Measurements from ENCODE around the gene SHF.
"Not testable (repeated sequence)": the region's sequence is repeated elsewhere in the genome, so short reads cannot be mapped to it uniquely, and the experiment has no call there.

Gene SHF

GRCh38 chr15:45147606-45148005, 40.2 kb downstream of the SHF start:
- DNase-seq (ENCODE audit: low read depth in 3 of 3), result no peak

- no peak for DNase-seq (ENCODE audit: low read depth in 3 of 3)
Observed at GRCh38 chr15:45146405-45146804, 41.4 kb downstream of the SHF start.

GRCh38 chr15:45144775-45145174, 43.0 kb downstream of the SHF start:
- DNase-seq (ENCODE audit: low read depth in 3 of 3), result no peak

GRCh38 chr15:45143946-45144345, 43.8 kb downstream of the SHF start:
- no peak for DNase-seq (ENCODE audit: low read depth in 3 of 3)

GRCh38 chr15:45143056-45143455, 44.7 kb downstream of the SHF start:
- DNase-seq (ENCODE audit: low read depth in 3 of 3), result no peak

GRCh38 chr15:45141386-45141785, 46.4 kb downstream of the SHF start:
- DNase-seq (ENCODE audit: low read depth in 3 of 3), result no peak

GRCh38 chr15:45140557-45141250, 47.1 kb downstream of the SHF start:
- no peak for DNase-seq (ENCODE audit: low read depth in 3 of 3)

GRCh38 chr15:45139770-45140169, 48.0 kb downstream of the SHF start:
- DNase-seq (ENCODE audit: low read depth in 3 of 3), result no peak

- DNase-seq (ENCODE audit: low read depth in 3 of 3), result no peak
Observed at GRCh38 chr15:45138814-45139765, 48.7 kb downstream of the SHF start.

GRCh38 chr15:45137703-45138102, 50.1 kb downstream of the SHF start:
- no peak for DNase-seq (ENCODE audit: low read depth in 3 of 3)

- no peak for DNase-seq (ENCODE audit: low read depth in 3 of 3)
Observed at GRCh38 chr15:45136378-45136764, 51.4 kb downstream of the SHF start.

- not testable (repeated sequence) for DNase-seq (ENCODE audit: low read depth in 3 of 3)
Observed at GRCh38 chr15:45135705-45136377, 51.9 kb downstream of the SHF start.

- DNase-seq (ENCODE audit: low read depth in 3 of 3), result no peak
Observed at GRCh38 chr15:45134682-45135604, 52.8 kb downstream of the SHF start.

- DNase-seq (ENCODE audit: low read depth in 3 of 3), result no peak
Observed at GRCh38 chr15:45134046-45134445, 53.7 kb downstream of the SHF start.

- no peak for DNase-seq (ENCODE audit: low read depth in 3 of 3)
Observed at GRCh38 chr15:45133561-45133920, 54.2 kb downstream of the SHF start.

- no peak for DNase-seq (ENCODE audit: low read depth in 3 of 3)
Observed at GRCh38 chr15:45132844-45133560, 54.8 kb downstream of the SHF start.

- no peak for DNase-seq (ENCODE audit: low read depth in 3 of 3)
Observed at GRCh38 chr15:45131510-45131909, 56.3 kb downstream of the SHF start.

- no peak for DNase-seq (ENCODE audit: low read depth in 3 of 3)
Observed at GRCh38 chr15:45130291-45131000, 57.3 kb downstream of the SHF start.

- no peak for DNase-seq (ENCODE audit: low read depth in 3 of 3)
Observed at GRCh38 chr15:45129651-45130129, 58.1 kb downstream of the SHF start, which contains the start of the genes DUOX1 and DUOXA1. DUOX1 (plus strand) TSS chr15:45129994; CDS start chr15:45131967, 1,973 bp downstream. DUOXA1 (minus strand) TSS chr15:45129879; CDS start chr15:45123014, 6,865 bp downstream.

Measured in stimulated activated CD4-positive, alpha-beta T cell treated with anti-CD3 and anti-CD28 coated beads, TNF-alpha, amount 100 ng/mL, for 48 hours (primary cell).